ENCODE data around the gene RFLNA.

Gene RFLNA

DNA sequence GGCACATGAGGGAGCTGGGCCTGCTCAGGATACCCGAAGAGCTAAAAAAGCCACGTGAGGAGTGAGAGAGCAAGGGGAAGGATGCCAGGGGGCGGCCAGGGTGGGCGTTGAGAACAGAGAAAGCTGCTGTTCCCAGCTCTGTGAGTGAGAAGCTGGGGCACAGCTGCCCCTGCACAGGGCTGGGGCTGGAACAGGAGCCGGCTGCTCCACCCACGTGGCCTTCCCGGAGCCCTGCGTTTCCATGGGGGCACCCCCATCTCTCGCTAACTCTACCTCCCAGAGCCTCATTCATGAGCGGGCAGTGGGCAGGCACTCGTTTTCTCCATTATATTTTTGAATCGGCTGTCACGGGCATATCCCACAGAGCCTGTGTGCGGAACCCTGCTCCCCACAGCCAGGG lies 42.7 kb downstream of the RFLNA start:
- TF ChIP-seq POLR2A (IDR thresholded peaks at IDR 0.05; ENCODE audit: extremely low read depth, insufficient read length) (no peak), MYC (IDR thresholded peaks at IDR 0.05; ENCODE audit: low read depth, low read length) (no peak)
- TF ChIP-seq, protein P1, sequence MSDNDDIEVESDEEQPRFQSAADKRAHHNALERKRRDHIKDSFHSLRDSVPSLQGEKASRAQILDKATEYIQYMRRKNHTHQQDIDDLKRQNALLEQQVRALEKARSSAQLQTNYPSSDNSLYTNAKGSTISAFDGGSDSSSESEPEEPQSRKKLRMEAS (IDR thresholded peaks at IDR 0.05; ENCODE audit: low read depth, low read length) = no peak
- TF ChIP-seq, protein P2, sequence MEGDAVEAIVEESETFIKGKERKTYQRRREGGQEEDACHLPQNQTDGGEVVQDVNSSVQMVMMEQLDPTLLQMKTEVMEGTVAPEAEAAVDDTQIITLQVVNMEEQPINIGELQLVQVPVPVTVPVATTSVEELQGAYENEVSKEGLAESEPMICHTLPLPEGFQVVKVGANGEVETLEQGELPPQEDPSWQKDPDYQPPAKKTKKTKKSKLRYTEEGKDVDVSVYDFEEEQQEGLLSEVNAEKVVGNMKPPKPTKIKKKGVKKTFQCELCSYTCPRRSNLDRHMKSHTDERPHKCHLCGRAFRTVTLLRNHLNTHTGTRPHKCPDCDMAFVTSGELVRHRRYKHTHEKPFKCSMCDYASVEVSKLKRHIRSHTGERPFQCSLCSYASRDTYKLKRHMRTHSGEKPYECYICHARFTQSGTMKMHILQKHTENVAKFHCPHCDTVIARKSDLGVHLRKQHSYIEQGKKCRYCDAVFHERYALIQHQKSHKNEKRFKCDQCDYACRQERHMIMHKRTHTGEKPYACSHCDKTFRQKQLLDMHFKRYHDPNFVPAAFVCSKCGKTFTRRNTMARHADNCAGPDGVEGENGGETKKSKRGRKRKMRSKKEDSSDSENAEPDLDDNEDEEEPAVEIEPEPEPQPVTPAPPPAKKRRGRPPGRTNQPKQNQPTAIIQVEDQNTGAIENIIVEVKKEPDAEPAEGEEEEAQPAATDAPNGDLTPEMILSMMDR (IDR thresholded peaks at IDR 0.05; ENCODE audit: low read depth, low read length) = no peak
- DNase-seq (ENCODE audit: low read depth) = no peak
- no peak overlapping the region for H3K4me3 ChIP-seq (ENCODE audit: low read depth, low read length)

DNA sequence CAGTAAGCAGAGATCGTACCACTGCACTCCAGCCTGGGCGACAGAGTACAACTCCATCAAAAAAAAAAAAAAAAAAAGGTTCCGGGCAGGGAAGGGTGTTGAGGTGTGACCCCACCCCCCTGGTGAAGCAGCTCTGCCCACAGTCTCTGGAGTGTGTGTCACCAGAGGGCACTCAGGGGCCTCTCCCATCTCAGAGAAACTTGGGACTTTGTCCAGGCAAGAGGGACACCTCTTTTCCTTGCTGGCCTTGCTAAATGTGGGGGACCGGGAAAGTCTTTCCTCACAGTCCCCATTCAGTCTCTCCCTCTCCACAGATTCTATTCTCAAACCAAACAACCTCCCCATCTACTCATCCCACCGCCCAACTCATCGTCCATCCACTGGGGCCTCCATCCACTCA lies 43.6 kb downstream of the RFLNA start:
- TF ChIP-seq, protein P2 (IDR thresholded peaks at IDR 0.05; ENCODE audit: low read depth, low read length) = no peak
- no peak overlapping the region for H3K4me3 ChIP-seq (ENCODE audit: low read depth, low read length)
- DNase-seq (ENCODE audit: low read depth) = no peak

DNA sequence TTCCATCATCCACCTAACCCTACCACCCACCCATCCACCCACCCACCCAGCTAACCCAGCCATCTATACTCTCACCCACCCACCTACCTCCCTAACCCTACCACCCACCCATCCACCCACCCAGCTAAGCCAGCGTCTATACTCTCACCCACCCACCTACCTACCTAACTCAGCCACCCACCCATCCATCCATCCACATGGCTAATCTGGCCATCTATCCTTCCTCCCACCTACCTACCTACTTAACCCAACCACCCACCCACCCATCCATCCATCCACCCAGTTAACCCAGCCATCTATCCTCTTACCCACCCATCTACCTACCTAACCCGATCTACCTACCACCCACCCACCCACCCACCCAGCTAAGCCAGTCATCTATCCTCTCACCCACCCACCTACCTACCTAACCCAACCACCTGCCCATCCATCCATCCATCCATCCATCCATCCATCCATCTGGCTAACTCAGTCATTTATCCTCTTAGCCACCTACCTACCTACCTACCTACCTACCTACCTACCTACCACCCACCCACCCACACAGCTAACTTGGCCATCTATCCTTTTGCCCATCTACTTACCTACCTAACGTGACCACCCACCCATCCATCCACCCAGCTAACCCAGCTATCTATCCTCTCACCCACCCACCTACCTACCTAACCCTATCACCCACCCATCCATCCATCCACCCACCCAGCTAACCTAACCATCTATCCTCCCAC lies 44.1 kb downstream of the RFLNA start:
- no peak overlapping the region for H3K4me3 ChIP-seq (ENCODE audit: low read depth, low read length)
- no peak for DNase-seq (ENCODE audit: low read depth)
- TF ChIP-seq, protein P1 (IDR thresholded peaks at IDR 0.05; ENCODE audit: low read depth, low read length) = no peak
- TF ChIP-seq, protein P2 (IDR thresholded peaks at IDR 0.05; ENCODE audit: low read depth, low read length) = no peak
- TF ChIP-seq POLR2A (IDR thresholded peaks at IDR 0.05; ENCODE audit: extremely low read depth, insufficient read length) = no peak
- no peak for TF ChIP-seq MYC (IDR thresholded peaks at IDR 0.05; ENCODE audit: low read depth, low read length)

DNA sequence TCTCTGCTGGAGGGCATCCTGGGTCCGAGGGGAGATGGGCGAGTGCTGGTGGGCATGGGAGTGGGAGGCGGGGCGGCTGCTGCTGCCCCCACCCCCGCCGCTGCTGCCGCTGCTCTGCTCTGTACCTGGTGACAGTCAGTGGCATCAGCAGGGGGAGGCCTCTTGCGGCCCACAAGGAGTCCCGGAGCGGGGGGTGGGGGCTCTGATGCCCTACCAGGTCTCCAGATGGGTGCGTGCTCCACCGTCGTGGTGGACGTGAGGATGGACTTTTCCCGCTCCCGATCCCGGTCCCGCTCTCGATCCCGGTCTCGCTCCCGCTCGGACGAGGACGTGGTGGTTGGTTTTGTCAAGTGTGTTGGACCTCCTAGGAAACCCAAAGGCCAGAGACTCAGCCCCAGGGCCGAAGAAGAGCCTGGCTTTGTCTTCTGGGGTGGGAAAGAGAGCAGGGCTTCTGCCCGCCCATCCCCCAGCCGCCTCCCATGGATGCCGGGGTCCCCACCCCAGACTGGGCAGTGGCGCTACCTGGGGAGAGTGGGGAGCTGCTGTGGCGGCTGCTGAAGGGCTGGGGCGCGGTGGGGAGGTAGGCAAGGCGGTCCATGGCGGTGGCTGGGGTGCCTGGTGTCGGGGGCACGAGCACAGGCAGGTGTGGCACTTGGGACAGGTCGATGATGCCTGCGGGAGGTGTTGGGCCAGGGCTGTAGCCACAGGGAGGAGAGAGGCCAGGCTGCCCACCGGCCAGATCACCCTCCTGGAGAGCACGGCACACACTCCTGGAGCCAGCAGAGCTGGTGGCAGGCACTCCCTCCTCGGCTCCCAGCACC lies 45.4 kb downstream of the RFLNA start:
- TF ChIP-seq POLR2A (IDR thresholded peaks at IDR 0.05; ENCODE audit: extremely low read depth, insufficient read length) (no peak), MYC (IDR thresholded peaks at IDR 0.05; ENCODE audit: low read depth, low read length) (no peak)
- TF ChIP-seq, protein P2 (IDR thresholded peaks at IDR 0.05; ENCODE audit: low read depth, low read length) = no peak
- TF ChIP-seq, protein P1 (IDR thresholded peaks at IDR 0.05; ENCODE audit: low read depth, low read length) = no peak
- H3K4me3 ChIP-seq (ENCODE audit: low read depth, low read length) = no peak overlapping the region
- DNase-seq (ENCODE audit: low read depth) = no peak

DNA sequence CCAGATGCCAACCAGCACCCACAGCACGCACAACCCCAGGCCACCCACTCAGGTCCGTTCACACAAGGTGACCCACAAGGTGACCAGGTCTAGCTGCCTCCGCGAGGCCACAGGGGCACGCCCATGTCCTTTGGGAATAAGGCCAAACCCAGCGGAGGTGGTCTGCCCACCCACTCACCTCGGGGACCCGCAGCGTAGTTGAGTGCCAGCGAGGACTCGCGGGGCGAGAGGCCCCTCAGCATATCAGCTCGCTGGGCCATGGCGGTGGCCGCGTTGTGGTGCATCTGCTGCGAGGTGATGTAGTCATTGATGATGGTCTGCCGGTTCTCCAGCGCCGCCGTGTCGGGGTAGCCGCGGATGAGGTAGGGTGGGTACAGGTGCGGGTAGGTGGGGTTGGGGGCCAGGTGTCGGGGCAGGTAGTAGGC lies 46.8 kb downstream of the RFLNA start:
- DNase-seq (ENCODE audit: low read depth) = no peak
- H3K4me3 ChIP-seq (ENCODE audit: low read depth, low read length) = no peak overlapping the region
- TF ChIP-seq, protein P2 (IDR thresholded peaks at IDR 0.05; ENCODE audit: low read depth, low read length) = no peak
- TF ChIP-seq MYC (IDR thresholded peaks at IDR 0.05; ENCODE audit: low read depth, low read length) (no peak), POLR2A (IDR thresholded peaks at IDR 0.05; ENCODE audit: extremely low read depth, insufficient read length) (no peak)
- TF ChIP-seq, protein P1 (IDR thresholded peaks at IDR 0.05; ENCODE audit: low read depth, low read length) = no peak

Data from NB4 (cell line).